Ovary (tissue), 9 donors: ENCODE measurements around the gene GARNL3. TPM values are rescaled to one million over a fixed set of nuclear protein-coding genes. Genes with fewer than 3 reads are reported as not detected.

Source experiments
- DNase-seq, 5 donors: peaks; one replicate each; pipeline ENCODE4 v3.0.0-alpha.2; 2019 to 2020
- H3K27ac ChIP-seq, 2 donors: fragments of 200-600 bp; one replicate each; pipeline versions ENCODE4 v1.5.1 to v1.8.0; 2019 to 2022
- H3K27me3 ChIP-seq: fragments of 200-600 bp; one replicate; pipeline ENCODE4 v1.8.0; 2022
- H3K36me3 ChIP-seq: fragments of 200-600 bp; sonication (generic); one replicate; pipeline ENCODE4 v1.5.1; 2019
- H3K4me1 ChIP-seq: one replicate; pipeline ENCODE4 v1.8.1; 2013; ENCODE audit warnings: mild to moderate bottlenecking, moderate library complexity; ENCODE audit not compliant: insufficient read depth
- H3K4me3 ChIP-seq: fragments of 200-600 bp; sonication (generic); one replicate; pipeline ENCODE4 v1.5.1; 2017
- H3K9me3 ChIP-seq, 2 donors: fragments of 200-600 bp in 1 of 2; sonication (generic) in 1 of 2; one replicate each; pipeline versions ENCODE4 v1.5.1 to v1.8.1; 2013 to 2019; ENCODE audit warnings: mild to moderate bottlenecking in 1 of 2, moderate library complexity in 1 of 2
- EP300 ChIP-seq: sonication (generic); formaldehyde crosslinking; IDR thresholded peaks from one replicate; pipeline ENCODE4 v1.6.1; 2017; ENCODE audit warnings: antibody characterized with exemption
- POLR2A ChIP-seq: fragments of 450-650 bp; IDR thresholded peaks from one replicate; pipeline ENCODE4 v1.6.1; 2017; ENCODE audit warnings: antibody characterized with exemption, mild to moderate bottlenecking, moderate library complexity
- WGBS, 3 donors: extraction: QIAGEN DNeasy Blood & Tissue Kit in 1 of 3; methylation state at CpG; one replicate each; pipeline versions ENCODE4 v1.1.5 to v1.1.7; 2013 to 2017; 5-methylcytosine and 5-hydroxymethylcytosine counted together
- intact Hi-C, 4 donors: fragments of 100-400 bp; cut with DNase I; formaldehyde crosslinking; loops; one replicate each; pipeline versions ENCODE4 v1.11.0 to v1.15.1; 2022 to 2023
- polyA plus RNA-seq, 2 donors: library from polyadenylated mRNA; stranded (reverse); fragments of 200-250 nt in 1 of 2; fragments of 350-450 nt in 1 of 2; fragmentation: Illumina TruSeq in 1 of 2; extraction: RNeasy Lipid Tissue Mini Kit (QIAGEN cat#74804) in 1 of 2; gene quantifications; one replicate each; pipeline ENCODE4 v1.2.3, GENCODE V29; 2013 to 2014
- total RNA-seq, 7 donors: library from RNA; depleted of rRNA in 2 of 7; stranded (reverse); fragments of >200 nt in 2 of 7; fragmentation: NEBNext Ultra II Directional in 3 of 7; extraction: Animal tissue kit (Norgen Biotek cat#: 25700) in 3 of 7; gene quantifications; one replicate each; pipeline versions ENCODE4 v1.1.0 to v1.2.4, GENCODE V29; 2016 to 2023
- TF ChIP-seq, protein P1 (sequence below), 3 donors: fragments of 450-650 bp in 2 of 3; fragments of 200-600 bp in 1 of 3; IDR thresholded peaks; one replicate each; pipeline versions ENCODE4 v1.5.1 to v1.8.0; 2016 to 2022; ENCODE audit warnings: antibody characterized with exemption in 3 of 3, mild to moderate bottlenecking in 1 of 3
- donor health status: DM: no; HTN: no; CAD: no; lungs with moderate emphysema.
- donor health status: DM: no; HTN: no; CAD: no.
- donor health status: Bipolar disorder and iron deficiency.
- donor health status: DM: yes; HTN: yes; CAD: no.
- donor health status: DM: no; HTN: no; CAD: no.
- donor health status: DM: yes; HTN: yes; CAD: no.

GARNL3 gene
- total and polyA plus RNA-seq, 9 donors: 8.9 to 30.7 (median 22.9) TPM

DNA sequence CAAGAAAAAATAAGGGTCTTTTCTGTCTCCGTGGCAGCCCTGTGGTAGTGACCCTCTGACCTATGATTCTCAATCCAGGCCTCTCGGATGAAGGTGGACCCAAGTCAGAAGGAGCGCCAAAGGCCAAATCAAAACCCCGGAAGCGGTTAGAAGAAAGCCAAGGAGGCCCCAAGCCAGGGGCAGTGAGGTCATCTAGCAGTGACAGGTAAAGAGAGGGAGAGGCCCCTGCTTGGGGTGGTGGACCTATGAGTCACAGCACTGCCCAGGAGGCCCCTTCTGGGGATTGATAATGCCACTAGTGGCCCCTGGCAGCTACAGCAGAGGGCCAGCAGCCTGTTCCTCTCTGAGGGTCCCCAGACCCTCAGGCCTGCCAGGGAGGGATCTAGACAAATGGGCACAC lies 126.0 kb downstream of the GARNL3 start:
- Histone ChIP-seq H3K9me3 (no peaks in the 10 kb centered on the region), H3K4me1 (no peaks in the 10 kb centered on the region), H3K27me3 (no peaks in the 10 kb centered on the region), H3K4me3 (no peak overlapping the region), H3K36me3 (no peaks in the 10 kb centered on the region), H3K27ac (no peak overlapping the region)
- intact Hi-C loops: loop anchor here in 1 of 4 donors (10.0 kb wide), 1 partner anchor 54 kb away; no protein-coding TSS in a partner anchor
- 63 to 76% (median 70%) methylated on average over 5 of the region's 5 CpGs for WGBS, 3 donors
- TF ChIP-seq EP300 (no peak), POLR2A (no peak)
- TF ChIP-seq, protein P1, sequence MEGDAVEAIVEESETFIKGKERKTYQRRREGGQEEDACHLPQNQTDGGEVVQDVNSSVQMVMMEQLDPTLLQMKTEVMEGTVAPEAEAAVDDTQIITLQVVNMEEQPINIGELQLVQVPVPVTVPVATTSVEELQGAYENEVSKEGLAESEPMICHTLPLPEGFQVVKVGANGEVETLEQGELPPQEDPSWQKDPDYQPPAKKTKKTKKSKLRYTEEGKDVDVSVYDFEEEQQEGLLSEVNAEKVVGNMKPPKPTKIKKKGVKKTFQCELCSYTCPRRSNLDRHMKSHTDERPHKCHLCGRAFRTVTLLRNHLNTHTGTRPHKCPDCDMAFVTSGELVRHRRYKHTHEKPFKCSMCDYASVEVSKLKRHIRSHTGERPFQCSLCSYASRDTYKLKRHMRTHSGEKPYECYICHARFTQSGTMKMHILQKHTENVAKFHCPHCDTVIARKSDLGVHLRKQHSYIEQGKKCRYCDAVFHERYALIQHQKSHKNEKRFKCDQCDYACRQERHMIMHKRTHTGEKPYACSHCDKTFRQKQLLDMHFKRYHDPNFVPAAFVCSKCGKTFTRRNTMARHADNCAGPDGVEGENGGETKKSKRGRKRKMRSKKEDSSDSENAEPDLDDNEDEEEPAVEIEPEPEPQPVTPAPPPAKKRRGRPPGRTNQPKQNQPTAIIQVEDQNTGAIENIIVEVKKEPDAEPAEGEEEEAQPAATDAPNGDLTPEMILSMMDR (IDR thresholded peaks at IDR 0.05): no peak
- no peak for DNase-seq

DNA sequence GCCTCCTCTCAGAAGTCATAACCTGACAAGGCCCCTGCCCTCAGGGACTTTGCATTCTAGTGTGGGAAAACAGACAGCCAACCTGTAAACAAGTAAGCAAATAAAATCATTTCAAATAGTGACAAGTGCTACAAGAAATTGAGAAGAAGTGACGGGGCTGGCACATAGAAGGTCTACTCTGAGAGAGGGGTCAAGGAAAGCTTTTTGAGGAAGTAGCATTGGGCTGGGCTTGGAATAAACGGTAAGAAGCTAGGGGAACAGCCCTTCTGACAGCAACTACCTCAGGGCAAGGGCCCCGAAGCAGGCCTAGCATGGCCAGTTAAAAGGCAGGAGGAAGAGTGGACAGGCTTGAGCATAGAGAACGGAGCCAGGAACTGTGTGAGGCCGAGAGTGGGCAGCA lies 127.6 kb downstream of the GARNL3 start:
- TF ChIP-seq EP300 (no peak), POLR2A (no peak)
- TF ChIP-seq, protein P1 (IDR thresholded peaks at IDR 0.05): no peak
- 87 to 90% (median 89%) methylated on average over 5 of the region's 5 CpGs for WGBS, 3 donors
- intact Hi-C loops: loop anchor here in 1 of 4 donors (10.0 kb wide), 1 partner anchor 53 kb away; no protein-coding TSS in a partner anchor
- H3K9me3 ChIP-seq: no peaks in the 10 kb centered on the region
- no peak for DNase-seq
- H3K27ac ChIP-seq: no peak overlapping the region
- peaks cover 2% of the 10 kb centered on the region for H3K4me1 ChIP-seq
- H3K27me3 ChIP-seq: no peaks in the 10 kb centered on the region
- no peaks in the 10 kb centered on the region for H3K36me3 ChIP-seq
- H3K4me3 ChIP-seq: no peak overlapping the region

DNA sequence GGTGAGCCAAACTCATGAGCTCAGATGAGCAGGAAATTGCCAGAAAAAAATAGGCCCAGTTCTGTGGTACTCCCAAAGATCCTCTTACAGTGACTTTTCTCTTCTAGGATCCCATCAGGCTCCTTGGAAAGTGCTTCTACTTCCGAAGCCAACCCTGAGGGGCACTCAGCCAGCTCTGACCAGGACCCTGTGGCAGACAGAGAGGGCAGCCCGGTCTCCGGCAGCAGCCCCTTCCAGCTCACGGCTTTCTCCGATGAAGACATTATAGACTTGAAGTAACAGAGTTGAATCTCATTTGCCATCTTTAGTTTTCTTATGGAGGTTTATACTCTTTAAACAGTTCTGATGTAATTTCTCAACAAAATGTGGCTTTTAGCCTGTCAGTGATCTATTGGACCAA lies 128.4 kb downstream of the GARNL3 start:
- TF ChIP-seq, protein P1 (IDR thresholded peaks at IDR 0.05): no peak
- TF ChIP-seq EP300 (no peak), POLR2A (no peak)
- Histone ChIP-seq H3K27me3 (no peaks in the 10 kb centered on the region), H3K4me1 (peaks cover 2% of the 10 kb centered on the region), H3K36me3 (no peaks in the 10 kb centered on the region), H3K27ac (no peak overlapping the region), H3K4me3 (no peak overlapping the region), H3K9me3 (no peaks in the 10 kb centered on the region)
- intact Hi-C loops: loop anchor here in 1 of 4 donors (10.0 kb wide), 1 partner anchor 52 kb away; no protein-coding TSS in a partner anchor
- WGBS, 3 donors: 90 to 93% (median 93%) methylated on average over 5 of the region's 5 CpGs
- no peak for DNase-seq

DNA sequence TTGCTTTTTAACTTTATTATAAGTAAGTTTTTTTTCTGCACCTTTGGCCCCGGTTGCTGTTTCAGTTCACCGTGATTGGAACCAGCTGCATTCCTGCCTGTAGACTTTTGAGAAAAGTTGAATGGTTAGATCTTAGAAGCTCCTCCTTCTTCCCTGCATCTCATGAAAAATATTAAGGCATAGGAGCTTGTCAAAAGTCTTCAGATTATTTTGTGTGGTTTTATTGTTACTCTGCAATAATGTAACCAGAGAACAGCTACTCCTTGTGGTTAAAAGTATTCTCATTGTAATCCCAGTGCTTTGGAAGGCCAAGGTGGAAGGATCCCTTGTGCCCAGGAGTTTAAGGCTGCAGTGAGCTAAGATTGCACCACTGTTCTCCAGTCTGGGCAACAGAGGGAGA lies 129.1 kb downstream of the GARNL3 start:
- intact Hi-C loops: loop anchor here in 1 of 4 donors (10.0 kb wide), 1 partner anchor 51 kb away; no protein-coding TSS in a partner anchor
- Histone ChIP-seq H3K36me3 (no peaks in the 10 kb centered on the region), H3K27me3 (no peaks in the 10 kb centered on the region), H3K4me3 (no peak overlapping the region), H3K27ac (no peak overlapping the region), H3K4me1 (peaks cover 5% of the 10 kb centered on the region), H3K9me3 (no peaks in the 10 kb centered on the region)
- no peak for DNase-seq
- TF ChIP-seq EP300: no peak
- TF ChIP-seq POLR2A: no peak
- TF ChIP-seq, protein P1 (IDR thresholded peaks at IDR 0.05): no peak
- 35 to 57% (median 43%) methylated on average over 2 of the region's 2 CpGs for WGBS, 3 donors
